ENCODE measurements around the gene TLR10.
"Not testable (repeated sequence)": the region's sequence is repeated elsewhere in the genome, so short reads cannot be mapped to it uniquely, and the experiment has no call there.

Gene TLR10

GRCh38 chr4:38782452-38783108, at the start of gene TLR10:
TSS of gene TLR10 (minus strand) at chr4:38782990. CDS start at chr4:38775590, 7,400 bp downstream.
- no peak for DNase-seq (ENCODE audit: low read depth in 2 of 3, low spot score in 2 of 3)

GRCh38 chr4:38832206-38832605, 49.4 kb upstream of the TLR10 start:
- DNase-seq (ENCODE audit: low read depth in 2 of 3, low spot score in 2 of 3) = no peak

- DNase-seq (ENCODE audit: low read depth in 2 of 3, low spot score in 2 of 3) = no peak
Observed at GRCh38 chr4:38831653-38832052, 48.9 kb upstream of the TLR10 start.

GRCh38 chr4:38829237-38829636, 46.4 kb upstream of the TLR10 start:
- no peak for DNase-seq (ENCODE audit: low read depth in 2 of 3, low spot score in 2 of 3)

GRCh38 chr4:38823766-38824165, 41.0 kb upstream of the TLR10 start:
- no peak for DNase-seq (ENCODE audit: low read depth in 2 of 3, low spot score in 2 of 3)

- DNase-seq (ENCODE audit: low read depth in 2 of 3, low spot score in 2 of 3) = no peak
Observed at GRCh38 chr4:38822748-38823303, 40.0 kb upstream of the TLR10 start.

GRCh38 chr4:38821739-38822138, 38.9 kb upstream of the TLR10 start:
- no peak for DNase-seq (ENCODE audit: low read depth in 2 of 3, low spot score in 2 of 3)

GRCh38 chr4:38820329-38821061, 37.7 kb upstream of the TLR10 start:
- DNase-seq (ENCODE audit: low read depth in 2 of 3, low spot score in 2 of 3) = no peak

GRCh38 chr4:38819569-38819968, 36.8 kb upstream of the TLR10 start:
- DNase-seq (ENCODE audit: low read depth in 2 of 3, low spot score in 2 of 3) = no peak

GRCh38 chr4:38818441-38818976, 35.7 kb upstream of the TLR10 start:
- DNase-seq (ENCODE audit: low read depth in 2 of 3, low spot score in 2 of 3) = no peak

- DNase-seq (ENCODE audit: low read depth in 2 of 3, low spot score in 2 of 3) = no peak
Observed at GRCh38 chr4:38815885-38816782, 33.3 kb upstream of the TLR10 start.

- DNase-seq (ENCODE audit: low read depth in 2 of 3, low spot score in 2 of 3) = no peak
Observed at GRCh38 chr4:38814386-38814785, 31.6 kb upstream of the TLR10 start.

- no peak for DNase-seq (ENCODE audit: low read depth in 2 of 3, low spot score in 2 of 3)
Observed at GRCh38 chr4:38811297-38811696, 28.5 kb upstream of the TLR10 start.

GRCh38 chr4:38807462-38807861, 24.7 kb upstream of the TLR10 start:
- DNase-seq (ENCODE audit: low read depth in 2 of 3, low spot score in 2 of 3) = not testable (repeated sequence)

GRCh38 chr4:38806251-38806650, 23.5 kb upstream of the TLR10 start:
- DNase-seq (ENCODE audit: low read depth in 2 of 3, low spot score in 2 of 3) = not testable (repeated sequence)

- no peak for DNase-seq (ENCODE audit: low read depth in 2 of 3, low spot score in 2 of 3)
Observed at GRCh38 chr4:38805530-38806145, 22.8 kb upstream of the TLR10 start.

- DNase-seq (ENCODE audit: low read depth in 2 of 3, low spot score in 2 of 3) = no peak
Observed at GRCh38 chr4:38804654-38805295, 22.0 kb upstream of the TLR10 start, which contains the start of gene TLR1. TSS of gene TLR1 (minus strand) at chr4:38804791. CDS start at chr4:38798831, 5,960 bp downstream.

GRCh38 chr4:38803833-38804653, 21.3 kb upstream of the TLR10 start:
- no peak for DNase-seq (ENCODE audit: low read depth in 2 of 3, low spot score in 2 of 3)

All from activated CD8-positive, alpha-beta memory T cell treated with anti-CD3 and anti-CD28 coated beads for 48 hours (primary cell).